Measurements from ENCODE around the gene CPNE6. TPM values are rescaled to one million over a fixed set of nuclear protein-coding genes. Genes with fewer than 3 reads are reported as not detected.

CPNE6 gene
- total and polyA plus RNA-seq, 2 of the 13 experiments (the other 11 are each of a cell fraction or from before 2014, with no cell fraction given), result not detected

- TF ChIP-seq, protein P1, sequence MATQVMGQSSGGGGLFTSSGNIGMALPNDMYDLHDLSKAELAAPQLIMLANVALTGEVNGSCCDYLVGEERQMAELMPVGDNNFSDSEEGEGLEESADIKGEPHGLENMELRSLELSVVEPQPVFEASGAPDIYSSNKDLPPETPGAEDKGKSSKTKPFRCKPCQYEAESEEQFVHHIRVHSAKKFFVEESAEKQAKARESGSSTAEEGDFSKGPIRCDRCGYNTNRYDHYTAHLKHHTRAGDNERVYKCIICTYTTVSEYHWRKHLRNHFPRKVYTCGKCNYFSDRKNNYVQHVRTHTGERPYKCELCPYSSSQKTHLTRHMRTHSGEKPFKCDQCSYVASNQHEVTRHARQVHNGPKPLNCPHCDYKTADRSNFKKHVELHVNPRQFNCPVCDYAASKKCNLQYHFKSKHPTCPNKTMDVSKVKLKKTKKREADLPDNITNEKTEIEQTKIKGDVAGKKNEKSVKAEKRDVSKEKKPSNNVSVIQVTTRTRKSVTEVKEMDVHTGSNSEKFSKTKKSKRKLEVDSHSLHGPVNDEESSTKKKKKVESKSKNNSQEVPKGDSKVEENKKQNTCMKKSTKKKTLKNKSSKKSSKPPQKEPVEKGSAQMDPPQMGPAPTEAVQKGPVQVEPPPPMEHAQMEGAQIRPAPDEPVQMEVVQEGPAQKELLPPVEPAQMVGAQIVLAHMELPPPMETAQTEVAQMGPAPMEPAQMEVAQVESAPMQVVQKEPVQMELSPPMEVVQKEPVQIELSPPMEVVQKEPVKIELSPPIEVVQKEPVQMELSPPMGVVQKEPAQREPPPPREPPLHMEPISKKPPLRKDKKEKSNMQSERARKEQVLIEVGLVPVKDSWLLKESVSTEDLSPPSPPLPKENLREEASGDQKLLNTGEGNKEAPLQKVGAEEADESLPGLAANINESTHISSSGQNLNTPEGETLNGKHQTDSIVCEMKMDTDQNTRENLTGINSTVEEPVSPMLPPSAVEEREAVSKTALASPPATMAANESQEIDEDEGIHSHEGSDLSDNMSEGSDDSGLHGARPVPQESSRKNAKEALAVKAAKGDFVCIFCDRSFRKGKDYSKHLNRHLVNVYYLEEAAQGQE (IDR thresholded peaks at IDR 0.05; ENCODE audit: borderline replicate concordance in 1 of 2, low read depth in 1 of 2, low read length in 2 of 2), result no peak
- no peak for TF ChIP-seq ZNF781 (CRISPR knock-in tag; IDR thresholded peaks at IDR 0.05; ENCODE audit: borderline replicate concordance, not compliant biosample characterization)
- TF ChIP-seq XBP1 (CRISPR knock-in tag; IDR thresholded peaks at IDR 0.05), result no peak
- TF ChIP-seq HNRNPH1 (optimal IDR thresholded peaks at IDR 0.05; ENCODE audit: low read depth, low read length), result no peak
- TF ChIP-seq ZNF713 (CRISPR knock-in tag; IDR thresholded peaks at IDR 0.05), result no peak
- peak; percentile 78 for TF ChIP-seq ZNF574 (CRISPR knock-in tag; IDR thresholded peaks at IDR 0.05)
- TF ChIP-seq, protein P2, sequence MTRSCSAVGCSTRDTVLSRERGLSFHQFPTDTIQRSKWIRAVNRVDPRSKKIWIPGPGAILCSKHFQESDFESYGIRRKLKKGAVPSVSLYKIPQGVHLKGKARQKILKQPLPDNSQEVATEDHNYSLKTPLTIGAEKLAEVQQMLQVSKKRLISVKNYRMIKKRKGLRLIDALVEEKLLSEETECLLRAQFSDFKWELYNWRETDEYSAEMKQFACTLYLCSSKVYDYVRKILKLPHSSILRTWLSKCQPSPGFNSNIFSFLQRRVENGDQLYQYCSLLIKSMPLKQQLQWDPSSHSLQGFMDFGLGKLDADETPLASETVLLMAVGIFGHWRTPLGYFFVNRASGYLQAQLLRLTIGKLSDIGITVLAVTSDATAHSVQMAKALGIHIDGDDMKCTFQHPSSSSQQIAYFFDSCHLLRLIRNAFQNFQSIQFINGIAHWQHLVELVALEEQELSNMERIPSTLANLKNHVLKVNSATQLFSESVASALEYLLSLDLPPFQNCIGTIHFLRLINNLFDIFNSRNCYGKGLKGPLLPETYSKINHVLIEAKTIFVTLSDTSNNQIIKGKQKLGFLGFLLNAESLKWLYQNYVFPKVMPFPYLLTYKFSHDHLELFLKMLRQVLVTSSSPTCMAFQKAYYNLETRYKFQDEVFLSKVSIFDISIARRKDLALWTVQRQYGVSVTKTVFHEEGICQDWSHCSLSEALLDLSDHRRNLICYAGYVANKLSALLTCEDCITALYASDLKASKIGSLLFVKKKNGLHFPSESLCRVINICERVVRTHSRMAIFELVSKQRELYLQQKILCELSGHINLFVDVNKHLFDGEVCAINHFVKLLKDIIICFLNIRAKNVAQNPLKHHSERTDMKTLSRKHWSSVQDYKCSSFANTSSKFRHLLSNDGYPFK (CRISPR knock-in tag; IDR thresholded peaks at IDR 0.05; ENCODE audit: borderline replicate concordance), result no peak
- TF ChIP-seq RBM39 (IDR thresholded peaks at IDR 0.05; ENCODE audit: low read depth, low read length, poor library complexity, severe bottlenecking), result no peak
- no peak; the same call in 1 of the 2 replicates for TF ChIP-seq ZBTB42 (CRISPR knock-in tag; IDR thresholded peaks at IDR 0.05)
- no peak for TF ChIP-seq ZC3H13 (CRISPR knock-in tag; IDR thresholded peaks at IDR 0.05)
- no peak for TF ChIP-seq SMARCC2 (IDR thresholded peaks at IDR 0.05)
- TF ChIP-seq KMT2B (CRISPR knock-in tag; IDR thresholded peaks at IDR 0.05), result peak; percentile 72
- TF ChIP-seq ZNF460 (CRISPR knock-in tag; IDR thresholded peaks at IDR 0.05; ENCODE audit: borderline replicate concordance), result no peak
- no peak for TF ChIP-seq ZBTB4 (CRISPR knock-in tag; IDR thresholded peaks at IDR 0.05; ENCODE audit: borderline replicate concordance)
- TF ChIP-seq MBNL3 (CRISPR knock-in tag; conservative IDR thresholded peaks at IDR 0.05), result no peak
Observed at GRCh38 chr14:24080888-24081738, 9.8 kb downstream of the CPNE6 start (continued).

Data from HepG2 (cell line).